Psoas muscle (tissue), 8 donors: Measurements from ENCODE around the gene TMEM208. TPM values are rescaled to one million over a fixed set of nuclear protein-coding genes. Genes with fewer than 3 reads are reported as not detected.
A peak's percentile ranks its signal among the peaks of the same experiment; 100 is the strongest.

Experiments used
- ATAC-seq, 4 donors: fragments of 200-7000 bp; cut with Tn5 transposase; one replicate each; pipeline ENCODE4 v1.9.1; 2020; ENCODE audit warnings: moderate library complexity in 3 of 4, mild to moderate bottlenecking in 2 of 4
- DNase-seq, 2 donors: peaks; one replicate each; pipeline ENCODE4 v3.0.0-alpha.2; 2020
- H3K27ac ChIP-seq: fragments of 200-600 bp; one replicate; pipeline ENCODE4 v1.8.0; 2022
- H3K27me3 ChIP-seq, 3 donors: fragments of 200-600 bp in 1 of 3; one replicate each; pipeline versions ENCODE4 v1.6.1 to v1.8.0; 2013 to 2022; ENCODE audit warnings: low read length in 2 of 3, mild to moderate bottlenecking in 2 of 3, moderate library complexity in 1 of 3; ENCODE audit not compliant: insufficient read depth in 3 of 3
- H3K36me3 ChIP-seq, 2 donors: fragments of 200-600 bp in 1 of 2; one replicate each; pipeline versions ENCODE4 v1.6.1 to v1.8.0; 2013 to 2022; ENCODE audit warnings: low read depth in 1 of 2, mild to moderate bottlenecking in 1 of 2, moderate library complexity in 1 of 2; ENCODE audit not compliant: insufficient read depth in 1 of 2
- H3K4me1 ChIP-seq: fragments of 200-600 bp; one replicate; pipeline ENCODE4 v1.8.0; 2022
- H3K4me3 ChIP-seq: fragments of 200-600 bp; one replicate; pipeline ENCODE4 v1.8.0; 2022; ENCODE audit warnings: mild to moderate bottlenecking
- H3K9me3 ChIP-seq: fragments of 200-600 bp; one replicate; pipeline ENCODE4 v1.8.0; 2022
- WGBS, 3 donors: extraction: QIAGEN DNeasy Blood & Tissue Kit; methylation state at CpG; one replicate each; pipeline versions ENCODE4 v1.1.6 to v1.1.7; 2013; 5-methylcytosine and 5-hydroxymethylcytosine counted together
- intact Hi-C, 2 donors: fragments of 100-400 bp; cut with DNase I; formaldehyde crosslinking; loops; one replicate each; pipeline versions ENCODE4 v1.11.0 to v1.14.2; 2022
- polyA plus RNA-seq, 3 donors: library from polyadenylated mRNA; stranded (reverse); fragments of 200-250 nt; gene quantifications; one replicate each; pipeline ENCODE4 v1.2.3, GENCODE V29; 2013
- total RNA-seq, 4 donors: library from RNA; stranded (reverse); fragmentation: NEBNext Ultra II Directional in 2 of 4; extraction: Animal tissue kit (Norgen Biotek cat#: 25700) in 2 of 4; gene quantifications; one replicate each; pipeline versions ENCODE4 v1.2.1 to v1.2.4, GENCODE V29; 2021 to 2023
- TF ChIP-seq, protein P1 (sequence below): fragments of 200-600 bp; IDR thresholded peaks from one replicate; pipeline ENCODE4 v1.8.0; 2022; ENCODE audit warnings: antibody characterized with exemption
- donor health status: healthy with polysubstance abuse.
- donor health status: DM: no; HTN: no; CAD: no; lungs with moderate emphysema.
- donor health status: Bipolar disorder and iron deficiency.
- donor health status: healthy.
- donor health status: DM: yes; HTN: yes; CAD: no.
- donor health status: DM: no; HTN: no; CAD: no.
- donor health status: DM: no; HTN: no; CAD: no.
- donor health status: DM: yes; HTN: yes; CAD: no.

Gene TMEM208
- total and polyA plus RNA-seq, 7 donors = 10.1 to 111 (median 32.7) TPM

DNA sequence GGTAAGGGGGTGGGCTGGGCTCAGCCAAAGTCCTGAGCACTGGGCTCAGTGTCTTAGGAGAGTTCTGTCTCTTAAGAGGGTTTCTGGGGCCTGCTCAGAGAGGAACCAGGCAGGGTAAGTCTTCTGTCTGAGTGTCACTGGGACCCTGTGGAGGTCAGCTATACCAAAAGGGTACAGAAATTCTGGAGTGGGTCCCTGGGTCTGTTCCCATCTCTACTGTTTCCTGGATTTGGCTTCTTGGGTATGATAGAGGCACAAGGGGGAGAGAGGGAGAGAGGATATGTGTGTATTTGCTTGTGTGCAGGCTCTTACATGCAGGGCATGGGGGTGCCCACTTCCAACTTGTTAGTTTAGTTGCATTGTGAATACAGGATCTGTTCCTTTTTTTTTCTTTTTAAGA, 33.4 kb upstream of the TMEM208 start:
- peaks cover 16 to 48% of the 10 kb centered on the region in 2 donors for H3K36me3 ChIP-seq
- intact Hi-C loops = loop anchor here in 1 of 2 donors (5.0 kb wide), 1 partner anchor 34 kb away; the partner anchor contains the start of gene TMEM208
- TF ChIP-seq, protein P1, sequence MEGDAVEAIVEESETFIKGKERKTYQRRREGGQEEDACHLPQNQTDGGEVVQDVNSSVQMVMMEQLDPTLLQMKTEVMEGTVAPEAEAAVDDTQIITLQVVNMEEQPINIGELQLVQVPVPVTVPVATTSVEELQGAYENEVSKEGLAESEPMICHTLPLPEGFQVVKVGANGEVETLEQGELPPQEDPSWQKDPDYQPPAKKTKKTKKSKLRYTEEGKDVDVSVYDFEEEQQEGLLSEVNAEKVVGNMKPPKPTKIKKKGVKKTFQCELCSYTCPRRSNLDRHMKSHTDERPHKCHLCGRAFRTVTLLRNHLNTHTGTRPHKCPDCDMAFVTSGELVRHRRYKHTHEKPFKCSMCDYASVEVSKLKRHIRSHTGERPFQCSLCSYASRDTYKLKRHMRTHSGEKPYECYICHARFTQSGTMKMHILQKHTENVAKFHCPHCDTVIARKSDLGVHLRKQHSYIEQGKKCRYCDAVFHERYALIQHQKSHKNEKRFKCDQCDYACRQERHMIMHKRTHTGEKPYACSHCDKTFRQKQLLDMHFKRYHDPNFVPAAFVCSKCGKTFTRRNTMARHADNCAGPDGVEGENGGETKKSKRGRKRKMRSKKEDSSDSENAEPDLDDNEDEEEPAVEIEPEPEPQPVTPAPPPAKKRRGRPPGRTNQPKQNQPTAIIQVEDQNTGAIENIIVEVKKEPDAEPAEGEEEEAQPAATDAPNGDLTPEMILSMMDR = no peak
- peak overlapping the region; percentile 100 for H3K4me3 ChIP-seq
- H3K27ac ChIP-seq = peak overlapping the region; percentile 87
- H3K9me3 ChIP-seq = no peaks in the 10 kb centered on the region
- ATAC-seq (no peak), DNase-seq (no peak)
- no peaks in the 10 kb centered on the region for H3K27me3 ChIP-seq
- H3K4me1 ChIP-seq = peaks cover 30% of the 10 kb centered on the region

DNA sequence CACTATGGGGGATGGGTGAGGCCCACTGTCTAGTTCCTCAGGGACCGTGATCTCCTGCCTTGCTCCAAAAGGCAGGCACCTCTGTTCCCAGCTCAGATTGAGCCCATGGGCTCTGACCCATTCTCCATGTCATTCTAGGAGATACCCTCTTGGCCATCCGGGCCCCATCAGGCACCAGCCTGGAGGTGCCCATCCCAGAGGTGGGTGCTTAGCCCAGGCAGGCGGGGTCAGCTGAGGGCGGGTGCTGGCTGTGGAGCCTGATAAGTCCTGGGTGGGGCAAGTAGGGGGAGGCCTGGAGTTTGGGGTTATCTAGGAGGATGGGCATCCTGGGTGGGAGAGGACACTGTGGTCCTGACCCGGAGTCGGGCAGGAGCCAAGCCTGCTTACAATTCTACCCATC, 32.7 kb upstream of the TMEM208 start:
- peaks cover 30% of the 10 kb centered on the region for H3K4me1 ChIP-seq
- intact Hi-C loops = loop anchor here in 1 of 2 donors (5.0 kb wide), 1 partner anchor 33 kb away; the partner anchor contains the start of gene TMEM208
- H3K9me3 ChIP-seq = no peaks in the 10 kb centered on the region
- TF ChIP-seq, protein P1 = no peak
- H3K27me3 ChIP-seq = no peaks in the 10 kb centered on the region
- DNase-seq = no peak
- 89 to 93% (median 90%) methylated on average over 6 of the region's 6 CpGs for WGBS, 3 donors
- no peak for ATAC-seq
- H3K36me3 ChIP-seq = peaks cover 16 to 48% of the 10 kb centered on the region in 2 donors
- H3K4me3 ChIP-seq = no peak overlapping the region
- H3K27ac ChIP-seq = no peak overlapping the region

DNA sequence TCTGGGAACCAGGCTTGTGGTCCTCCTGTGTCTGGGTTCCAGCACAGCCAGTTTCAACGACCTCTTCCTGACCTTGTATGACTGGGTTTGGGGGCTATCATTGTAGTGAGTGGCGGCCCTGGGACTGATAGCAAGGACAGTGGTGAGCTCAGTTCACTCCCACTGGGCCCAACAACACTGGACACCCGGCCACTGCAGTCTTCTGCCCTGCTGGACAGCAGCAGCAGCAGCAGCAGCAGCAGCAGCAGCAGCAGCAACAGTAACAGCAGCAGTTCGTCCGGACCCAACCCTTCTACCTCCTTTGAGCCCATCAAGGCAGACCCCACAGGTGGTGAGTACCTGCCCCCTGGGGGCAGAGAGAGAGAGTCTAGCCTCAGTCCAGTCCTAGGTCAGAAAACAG, 31.3 kb upstream of the TMEM208 start:
- no peaks in the 10 kb centered on the region for H3K9me3 ChIP-seq
- H3K36me3 ChIP-seq = peaks cover 16 to 48% of the 10 kb centered on the region in 2 donors
- TF ChIP-seq, protein P1 = no peak
- H3K4me1 ChIP-seq = peaks cover 30% of the 10 kb centered on the region
- DNase-seq = no peak
- no peak for ATAC-seq
- no peak overlapping the region for H3K27ac ChIP-seq
- intact Hi-C loops = no loop called here
- WGBS, 3 donors = 79 to 87% (median 79%) methylated on average over 5 of the region's 5 CpGs
- no peak overlapping the region for H3K4me3 ChIP-seq
- H3K27me3 ChIP-seq = no peaks in the 10 kb centered on the region

GRCh38 chr16:67196881-67197280, 30.0 kb upstream of the TMEM208 start:
- Histone ChIP-seq H3K36me3 (peaks cover 16 to 54% of the 10 kb centered on the region in 2 donors), H3K4me1 (peaks cover 22% of the 10 kb centered on the region), H3K9me3 (no peaks in the 10 kb centered on the region), H3K27me3 (no peaks in the 10 kb centered on the region), H3K27ac (no peak overlapping the region), H3K4me3 (no peak overlapping the region)
- TF ChIP-seq, protein P1 = no peak
- 80 to 97% (median 94%) methylated on average over 1 of the region's 1 CpG for WGBS, 3 donors
- ATAC-seq (no peak), DNase-seq (no peak)
- intact Hi-C loops = no loop called here

- WGBS, 3 donors = 70 to 79% (median 76%) methylated on average over 6 of the region's 6 CpGs
- intact Hi-C loops = no loop called here
- no peak for ATAC-seq
Observed at GRCh38 chr16:67197704-67198103, 29.2 kb upstream of the TMEM208 start.

More at GRCh38 chr16:67197704-67198103, 29.2 kb upstream of the TMEM208 start:
- TF ChIP-seq, protein P1 = no peak
- Histone ChIP-seq H3K4me1 (peaks cover 20% of the 10 kb centered on the region), H3K9me3 (no peaks in the 10 kb centered on the region), H3K4me3 (no peak overlapping the region), H3K27me3 (no peaks in the 10 kb centered on the region), H3K27ac (no peak overlapping the region), H3K36me3 (peaks cover 16 to 61% of the 10 kb centered on the region in 2 donors)
- no peak for DNase-seq
